ENCODE results near the gene FGGY. TPM values are rescaled to one million over a fixed set of nuclear protein-coding genes. Genes with fewer than 3 reads are reported as not detected.
"Not testable (repeated sequence)": the region's sequence is repeated elsewhere in the genome, so short reads cannot be mapped to it uniquely, and the experiment has no call there.

Gene FGGY
- total RNA-seq, 1 experiment from 2014 or later = 4.7 TPM

DNA sequence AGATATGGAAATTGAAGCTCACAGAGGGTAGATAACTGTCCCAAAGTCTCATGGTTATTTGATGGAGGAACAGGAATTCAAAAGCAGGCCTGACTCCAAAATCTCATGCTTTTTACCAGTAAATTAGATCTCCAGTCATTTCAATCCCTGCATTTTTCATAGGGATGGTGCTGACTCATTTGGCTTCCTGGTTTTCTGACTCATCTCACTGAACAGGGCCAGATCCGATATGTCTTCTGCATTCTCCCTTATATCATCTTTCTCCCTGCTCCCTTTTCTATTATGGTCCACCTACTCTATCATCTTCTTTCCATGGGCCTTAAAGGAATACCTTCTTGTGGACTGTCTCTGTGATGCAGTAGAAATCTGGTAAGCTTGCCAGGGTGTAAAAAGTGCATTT lies 187.2 kb downstream of the FGGY start:
- H3K9ac ChIP-seq (ENCODE audit: low read length) = no peak overlapping the region
- H3K27ac ChIP-seq (ENCODE audit: low read length) = no peak overlapping the region
- no peaks in the 10 kb centered on the region for H3K36me3 ChIP-seq (ENCODE audit: insufficient read depth, low read length)
- H3K27me3 ChIP-seq (ENCODE audit: low read length) = no peaks in the 10 kb centered on the region
- H3K9me3 ChIP-seq (ENCODE audit: low read length) = no peaks in the 10 kb centered on the region
- H4K20me1 ChIP-seq (ENCODE audit: insufficient read depth, low read depth, low read length) = no peaks in the 10 kb centered on the region
- H3K4me2 ChIP-seq (ENCODE audit: low read depth, low read length, poor library complexity, severe bottlenecking) = no peak overlapping the region
- H3K9me2 ChIP-seq (replicated peaks; ENCODE audit: insufficient read depth, low read length) = no peaks in the 10 kb centered on the region
- no peak for DNase-seq
- H3K4me3 ChIP-seq (ENCODE audit: low read length) = no peak overlapping the region
- no peak overlapping the region for H2AFZ ChIP-seq (ENCODE audit: low read length)
- no peaks in the 10 kb centered on the region for H3K79me2 ChIP-seq (ENCODE audit: low read length)
- peaks cover 5% of the 10 kb centered on the region for H3K4me1 ChIP-seq (ENCODE audit: low read length)

- H2AFZ ChIP-seq (ENCODE audit: low read length) = no peak overlapping the region
Observed at GRCh38 chr1:59485171-59485570, 188.3 kb downstream of the FGGY start.

DNA sequence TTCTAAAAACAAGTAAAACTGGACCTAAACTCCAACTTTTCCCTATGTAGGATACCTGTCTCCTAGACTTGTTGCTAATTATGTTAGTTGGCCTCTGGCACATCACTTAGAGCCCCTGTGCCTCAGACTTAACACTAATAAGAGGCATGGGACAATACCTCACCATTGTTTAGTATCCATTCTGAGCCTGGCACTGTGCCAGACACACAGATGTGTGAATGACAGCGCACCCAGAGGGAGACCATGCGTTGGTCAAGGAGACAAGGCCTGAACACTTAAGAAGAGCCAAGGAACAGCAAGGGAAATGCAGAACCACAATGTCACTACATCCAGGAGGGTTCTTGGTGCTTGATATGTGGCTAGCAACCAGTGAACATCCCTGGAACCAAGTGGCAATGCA lies 189.1 kb downstream of the FGGY start:
- H3K27ac ChIP-seq (ENCODE audit: low read length) = no peak overlapping the region
- H3K4me1 ChIP-seq (ENCODE audit: low read length) = peaks cover 5% of the 10 kb centered on the region
- no peak overlapping the region for H2AFZ ChIP-seq (ENCODE audit: low read length)
- no peaks in the 10 kb centered on the region for H3K9me3 ChIP-seq (ENCODE audit: low read length)
- H3K27me3 ChIP-seq (ENCODE audit: low read length) = no peaks in the 10 kb centered on the region
- no peak overlapping the region for H3K9ac ChIP-seq (ENCODE audit: low read length)
- H3K4me2 ChIP-seq (ENCODE audit: low read depth, low read length, poor library complexity, severe bottlenecking) = no peak overlapping the region
- H4K20me1 ChIP-seq (ENCODE audit: insufficient read depth, low read depth, low read length) = no peaks in the 10 kb centered on the region
- no peaks in the 10 kb centered on the region for H3K9me2 ChIP-seq (replicated peaks; ENCODE audit: insufficient read depth, low read length)
- no peaks in the 10 kb centered on the region for H3K36me3 ChIP-seq (ENCODE audit: insufficient read depth, low read length)
- no peak overlapping the region for H3K4me3 ChIP-seq (ENCODE audit: low read length)
- H3K79me2 ChIP-seq (ENCODE audit: low read length) = no peaks in the 10 kb centered on the region
- no peak for DNase-seq

More at GRCh38 chr1:59485171-59485570, 188.3 kb downstream of the FGGY start:
- Histone ChIP-seq H3K27ac (ENCODE audit: low read length) (no peak overlapping the region), H3K36me3 (ENCODE audit: insufficient read depth, low read length) (no peaks in the 10 kb centered on the region), H3K9me3 (ENCODE audit: low read length) (no peaks in the 10 kb centered on the region), H4K20me1 (ENCODE audit: insufficient read depth, low read depth, low read length) (no peaks in the 10 kb centered on the region), H3K4me2 (ENCODE audit: low read depth, low read length, poor library complexity, severe bottlenecking) (no peak overlapping the region), H3K27me3 (ENCODE audit: low read length) (no peaks in the 10 kb centered on the region), H3K4me1 (ENCODE audit: low read length) (peaks cover 5% of the 10 kb centered on the region), H3K9ac (ENCODE audit: low read length) (no peak overlapping the region), H3K4me3 (ENCODE audit: low read length) (no peak overlapping the region), H3K9me2 (replicated peaks; ENCODE audit: insufficient read depth, low read length) (no peaks in the 10 kb centered on the region), H3K79me2 (ENCODE audit: low read length) (no peaks in the 10 kb centered on the region)
- DNase-seq = no peak

DNA sequence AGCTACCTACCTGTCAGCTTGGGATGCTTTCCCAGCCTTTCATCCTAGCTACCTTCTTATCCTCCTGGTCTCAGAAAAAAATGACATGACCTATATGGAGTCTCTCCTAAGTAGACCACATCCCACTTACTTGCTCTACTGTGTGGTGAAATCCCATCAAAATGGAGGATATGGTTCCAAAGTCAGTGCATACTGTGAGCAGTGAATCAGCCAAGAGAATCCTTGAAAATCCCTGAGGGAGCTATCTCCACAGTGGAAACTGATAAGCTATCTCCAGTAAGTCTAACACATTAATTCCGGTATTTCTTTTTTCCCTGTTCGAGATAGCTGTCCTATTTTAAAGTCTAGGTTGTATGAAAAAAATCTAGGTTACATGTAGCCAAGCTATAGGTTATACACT lies 189.7 kb downstream of the FGGY start:
- no peaks in the 10 kb centered on the region for H4K20me1 ChIP-seq (ENCODE audit: insufficient read depth, low read depth, low read length)
- DNase-seq = no peak
- H3K4me1 ChIP-seq (ENCODE audit: low read length) = peaks cover 5% of the 10 kb centered on the region
- no peaks in the 10 kb centered on the region for H3K36me3 ChIP-seq (ENCODE audit: insufficient read depth, low read length)
- no peak overlapping the region for H2AFZ ChIP-seq (ENCODE audit: low read length)
- H3K4me2 ChIP-seq (ENCODE audit: low read depth, low read length, poor library complexity, severe bottlenecking) = no peak overlapping the region
- no peak overlapping the region for H3K27ac ChIP-seq (ENCODE audit: low read length)
- H3K9ac ChIP-seq (ENCODE audit: low read length) = no peak overlapping the region
- no peaks in the 10 kb centered on the region for H3K9me2 ChIP-seq (replicated peaks; ENCODE audit: insufficient read depth, low read length)
- no peaks in the 10 kb centered on the region for H3K27me3 ChIP-seq (ENCODE audit: low read length)
- H3K79me2 ChIP-seq (ENCODE audit: low read length) = no peaks in the 10 kb centered on the region
- H3K4me3 ChIP-seq (ENCODE audit: low read length) = no peak overlapping the region
- H3K9me3 ChIP-seq (ENCODE audit: low read length) = no peaks in the 10 kb centered on the region

DNA sequence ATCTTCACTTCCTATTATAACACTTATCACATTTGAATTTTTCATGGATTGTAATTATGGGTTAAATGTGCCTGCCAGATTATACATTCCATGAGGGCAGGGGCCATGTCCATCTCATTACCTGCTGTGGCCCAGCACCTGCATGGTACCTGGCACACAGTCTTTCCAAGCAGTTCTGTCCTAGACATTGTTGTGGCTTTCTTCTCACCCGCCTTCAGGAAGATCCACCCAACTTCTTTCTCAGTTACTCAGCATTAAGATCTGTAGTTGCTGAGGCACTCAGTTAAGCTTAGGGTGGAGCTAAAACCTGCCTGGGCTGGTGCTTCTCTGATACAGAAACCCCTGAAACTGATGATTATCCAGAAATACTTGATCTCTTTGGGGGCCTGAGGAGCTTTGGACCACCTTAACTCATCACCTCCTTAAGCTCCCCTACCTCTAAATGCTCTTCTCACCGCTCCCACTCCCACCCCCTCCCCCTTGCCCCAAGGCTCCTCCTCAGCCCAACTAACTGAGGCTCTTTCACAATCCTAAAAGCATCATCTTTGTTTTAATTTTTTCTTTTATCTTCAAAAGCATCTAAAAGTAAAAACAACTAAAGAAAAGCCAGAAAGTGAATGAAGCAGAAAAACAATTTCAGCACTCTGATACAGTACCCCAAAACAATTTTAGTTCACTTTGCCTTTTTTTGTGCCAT lies 190.6 kb downstream of the FGGY start:
- Histone ChIP-seq H2AFZ (ENCODE audit: low read length) (no peak overlapping the region), H3K4me1 (ENCODE audit: low read length) (peaks cover 5% of the 10 kb centered on the region), H3K9ac (ENCODE audit: low read length) (no peak overlapping the region), H3K27me3 (ENCODE audit: low read length) (no peaks in the 10 kb centered on the region), H3K4me3 (ENCODE audit: low read length) (no peak overlapping the region), H3K4me2 (ENCODE audit: low read depth, low read length, poor library complexity, severe bottlenecking) (no peak overlapping the region), H3K9me2 (replicated peaks; ENCODE audit: insufficient read depth, low read length) (no peaks in the 10 kb centered on the region), H3K9me3 (ENCODE audit: low read length) (no peaks in the 10 kb centered on the region), H3K36me3 (ENCODE audit: insufficient read depth, low read length) (no peaks in the 10 kb centered on the region), H3K79me2 (ENCODE audit: low read length) (no peaks in the 10 kb centered on the region), H3K27ac (ENCODE audit: low read length) (no peak overlapping the region), H4K20me1 (ENCODE audit: insufficient read depth, low read depth, low read length) (no peaks in the 10 kb centered on the region)
- DNase-seq = no peak

DNA sequence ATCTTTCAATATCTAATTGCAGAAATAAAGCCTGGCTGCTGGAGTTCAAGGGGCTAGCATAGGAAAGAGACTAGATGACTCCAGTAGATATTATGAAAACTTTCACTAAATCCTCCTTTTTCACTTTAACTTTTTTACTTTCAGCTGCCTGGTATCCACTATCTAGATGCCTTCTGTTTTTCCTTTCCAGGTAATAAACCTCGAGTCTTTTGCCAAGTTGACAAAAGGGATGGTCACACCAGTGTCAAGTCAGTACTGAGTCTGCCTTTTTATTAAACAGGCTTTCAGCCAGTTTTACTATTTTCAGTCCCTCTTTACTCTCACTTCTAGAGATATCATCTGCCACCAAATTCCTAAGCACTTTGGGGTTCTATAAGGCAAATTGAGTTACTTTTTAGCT lies 195.6 kb downstream of the FGGY start:
- DNase-seq = no peak

DNA sequence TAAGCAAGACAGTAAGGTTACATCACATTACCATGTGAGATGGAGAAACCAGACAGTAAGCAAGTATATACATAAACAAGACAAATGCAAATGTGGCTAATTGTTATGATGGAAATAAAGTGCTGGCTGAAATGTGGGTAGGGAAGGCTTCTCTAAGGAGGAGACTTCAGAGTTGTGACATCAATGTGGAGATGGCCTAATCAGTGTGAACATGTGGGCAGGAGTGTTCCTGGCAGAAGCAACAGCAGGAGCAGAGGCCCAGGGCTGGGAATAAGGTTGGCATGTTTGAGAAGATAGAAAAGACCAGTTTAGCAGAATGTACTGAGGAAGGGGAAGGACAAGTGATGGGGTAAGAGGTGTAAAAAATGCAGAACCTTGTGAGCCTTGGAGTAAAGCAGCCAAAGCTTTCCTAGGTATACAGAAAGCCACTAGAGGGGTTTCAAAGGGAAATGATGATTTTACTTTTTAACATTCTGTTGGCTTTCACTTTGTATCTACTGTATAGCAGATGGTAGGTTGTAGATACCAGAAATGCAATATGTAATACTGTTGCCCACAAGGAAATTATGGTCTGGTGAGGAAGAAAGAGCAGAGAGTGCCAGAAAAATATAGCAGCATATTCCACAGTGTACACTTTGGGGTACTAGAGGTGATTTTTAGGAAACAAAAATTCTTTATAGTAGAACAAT lies 197.4 kb downstream of the FGGY start:
- no peaks in the 10 kb centered on the region for H3K27me3 ChIP-seq (ENCODE audit: low read length)
- H3K27ac ChIP-seq (ENCODE audit: low read length) = no peak overlapping the region
- no peaks in the 10 kb centered on the region for H3K4me1 ChIP-seq (ENCODE audit: low read length)
- no peaks in the 10 kb centered on the region for H4K20me1 ChIP-seq (ENCODE audit: insufficient read depth, low read depth, low read length)
- no peak overlapping the region for H3K9ac ChIP-seq (ENCODE audit: low read length)
- no peak for DNase-seq
- H3K4me3 ChIP-seq (ENCODE audit: low read length) = no peak overlapping the region
- no peaks in the 10 kb centered on the region for H3K9me3 ChIP-seq (ENCODE audit: low read length)
- H3K36me3 ChIP-seq (ENCODE audit: insufficient read depth, low read length) = no peaks in the 10 kb centered on the region
- H3K79me2 ChIP-seq (ENCODE audit: low read length) = no peaks in the 10 kb centered on the region
- no peak overlapping the region for H3K4me2 ChIP-seq (ENCODE audit: low read depth, low read length, poor library complexity, severe bottlenecking)
- no peak overlapping the region for H2AFZ ChIP-seq (ENCODE audit: low read length)
- no peaks in the 10 kb centered on the region for H3K9me2 ChIP-seq (replicated peaks; ENCODE audit: insufficient read depth, low read length)

More for the DNA sequence above, 195.6 kb downstream of the FGGY start:
- H3K27ac ChIP-seq (ENCODE audit: low read length) = no peak overlapping the region
- H3K27me3 ChIP-seq (ENCODE audit: low read length) = no peaks in the 10 kb centered on the region
- no peaks in the 10 kb centered on the region for H3K9me3 ChIP-seq (ENCODE audit: low read length)
- no peaks in the 10 kb centered on the region for H3K9me2 ChIP-seq (replicated peaks; ENCODE audit: insufficient read depth, low read length)
- no peaks in the 10 kb centered on the region for H3K36me3 ChIP-seq (ENCODE audit: insufficient read depth, low read length)
- no peaks in the 10 kb centered on the region for H3K79me2 ChIP-seq (ENCODE audit: low read length)
- no peak overlapping the region for H3K4me3 ChIP-seq (ENCODE audit: low read length)
- H4K20me1 ChIP-seq (ENCODE audit: insufficient read depth, low read depth, low read length) = no peaks in the 10 kb centered on the region
- H2AFZ ChIP-seq (ENCODE audit: low read length) = no peak overlapping the region
- no peak overlapping the region for H3K4me2 ChIP-seq (ENCODE audit: low read depth, low read length, poor library complexity, severe bottlenecking)
- H3K9ac ChIP-seq (ENCODE audit: low read length) = no peak overlapping the region
- no peaks in the 10 kb centered on the region for H3K4me1 ChIP-seq (ENCODE audit: low read length)

DNA sequence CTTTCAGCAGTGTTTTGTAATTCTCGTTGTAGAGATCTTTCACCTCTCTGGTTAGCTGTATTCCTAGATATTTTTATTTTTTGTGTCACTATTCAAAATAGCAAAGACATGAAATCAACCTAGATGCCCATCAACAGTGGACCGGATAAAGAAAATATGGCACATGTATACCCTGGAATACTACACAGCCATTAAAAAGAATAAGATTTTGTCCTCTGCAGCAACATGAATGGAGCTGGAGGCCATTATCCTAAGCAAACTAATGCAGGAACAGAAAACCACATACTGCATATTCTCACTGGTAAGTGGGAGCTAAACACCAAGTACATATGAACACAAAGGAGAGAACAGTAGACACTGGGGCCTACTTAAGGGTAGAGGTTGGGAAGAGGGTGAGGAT lies 199.3 kb downstream of the FGGY start:
- H3K9me2 ChIP-seq (replicated peaks; ENCODE audit: insufficient read depth, low read length); H3K9ac ChIP-seq (ENCODE audit: low read length); H3K27me3 ChIP-seq (ENCODE audit: low read length); H2AFZ ChIP-seq (ENCODE audit: low read length); H3K4me3 ChIP-seq (ENCODE audit: low read length); H4K20me1 ChIP-seq (ENCODE audit: insufficient read depth, low read depth, low read length); H3K36me3 ChIP-seq (ENCODE audit: insufficient read depth, low read length); H3K79me2 ChIP-seq (ENCODE audit: low read length); H3K9me3 ChIP-seq (ENCODE audit: low read length); H3K4me2 ChIP-seq (ENCODE audit: low read depth, low read length, poor library complexity, severe bottlenecking); H3K4me1 ChIP-seq (ENCODE audit: low read length); DNase-seq; H3K27ac ChIP-seq (ENCODE audit: low read length): not testable (repeated sequence)
